Eye (tissue), 1 donor: ENCODE results near the gene C1QTNF4.
A peak's percentile ranks its signal among the peaks of the same experiment; 100 is the strongest.
"Not testable (repeated sequence)": the region's sequence is repeated elsewhere in the genome, so short reads cannot be mapped to it uniquely, and the experiment has no call there.

ENCODE experiments used
- DNase-seq: peaks from one replicate; pipeline ENCODE4 v3.0.0-alpha.2; 2015

Gene C1QTNF4

GRCh38 chr11:47593934-47594855, at the start of gene C1QTNF4:
TSS of gene C1QTNF4 (minus strand) at chr11:47594411. CDS start at chr11:47590810, 3,601 bp downstream.
- DNase-seq, result peak; percentile 84

GRCh38 chr11:47642099-47642855, 48.1 kb upstream of the C1QTNF4 start, which contains the start of gene MTCH2:
TSS of gene MTCH2 (minus strand) at chr11:47642559. CDS start at chr11:47642465, 94 bp downstream.
- DNase-seq, result peak; percentile 99

- no peak for DNase-seq
Measured at GRCh38 chr11:47641600-47642098, 47.4 kb upstream of the C1QTNF4 start.

GRCh38 chr11:47640506-47640905, 46.3 kb upstream of the C1QTNF4 start:
- DNase-seq, result not testable (repeated sequence)

GRCh38 chr11:47636331-47636730, 42.1 kb upstream of the C1QTNF4 start:
- DNase-seq, result not testable (repeated sequence)

- DNase-seq, result no peak
Measured at GRCh38 chr11:47631473-47631872, 37.3 kb upstream of the C1QTNF4 start.

- no peak for DNase-seq
Measured at GRCh38 chr11:47628026-47628425, 33.8 kb upstream of the C1QTNF4 start.

GRCh38 chr11:47626234-47626633, 32.0 kb upstream of the C1QTNF4 start:
- DNase-seq, result no peak

- no peak for DNase-seq
Measured at GRCh38 chr11:47620836-47621378, 26.7 kb upstream of the C1QTNF4 start.

- no peak for DNase-seq
Measured at GRCh38 chr11:47617417-47617809, 23.2 kb upstream of the C1QTNF4 start.

GRCh38 chr11:47616726-47617416, 22.7 kb upstream of the C1QTNF4 start:
- peak; percentile 75 for DNase-seq

- DNase-seq, result no peak
Measured at GRCh38 chr11:47615249-47615648, 21.0 kb upstream of the C1QTNF4 start.

- no peak for DNase-seq
Measured at GRCh38 chr11:47611348-47611794, 17.2 kb upstream of the C1QTNF4 start.

GRCh38 chr11:47609675-47610074, 15.5 kb upstream of the C1QTNF4 start:
- DNase-seq, result no peak

- no peak for DNase-seq
Measured at GRCh38 chr11:47607380-47607779, 13.2 kb upstream of the C1QTNF4 start.

GRCh38 chr11:47606731-47607130, 12.5 kb upstream of the C1QTNF4 start:
- DNase-seq, result no peak

- no peak for DNase-seq
Measured at GRCh38 chr11:47605921-47606320, 11.7 kb upstream of the C1QTNF4 start.

GRCh38 chr11:47603295-47603694, 9.1 kb upstream of the C1QTNF4 start:
- DNase-seq, result no peak

- DNase-seq, result peak; percentile 37
Measured at GRCh38 chr11:47599902-47600301, 5.7 kb upstream of the C1QTNF4 start.

GRCh38 chr11:47595967-47596366, 1.8 kb upstream of the C1QTNF4 start:
- no peak for DNase-seq

- no peak for DNase-seq
Measured at GRCh38 chr11:47595029-47595428, 818 bp upstream of the C1QTNF4 start.

- no peak for DNase-seq
Measured at GRCh38 chr11:47593492-47593933, 698 bp downstream of the C1QTNF4 start.
